GDM1 (cell line): Measurements from ENCODE around the gene ARMS2.

Experiments
- DNase-seq: peaks from one replicate; lab custom pipeline; 2025; lab: John Stamatoyannopoulos, UW

The ARMS2 gene

DNA sequence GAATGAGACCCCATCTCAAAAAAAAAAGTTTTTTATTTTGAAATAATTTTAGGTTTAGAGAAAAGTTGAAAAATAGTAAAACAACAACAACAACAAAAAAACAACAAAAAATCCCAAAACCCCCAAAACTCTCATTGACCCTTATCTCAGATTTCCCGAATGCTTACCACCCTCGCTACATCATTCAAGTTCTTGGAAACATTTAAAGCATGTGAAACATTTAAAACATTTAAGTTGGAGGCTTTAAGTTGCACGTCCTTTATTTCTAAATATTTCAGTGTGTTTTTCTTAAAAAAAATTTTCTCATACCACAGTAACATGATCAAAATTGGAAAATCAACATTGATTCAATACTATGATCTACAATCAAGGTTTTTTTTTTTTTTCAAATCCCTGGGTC lies 382 bp upstream of the ARMS2 start:
- no peak for DNase-seq

DNA sequence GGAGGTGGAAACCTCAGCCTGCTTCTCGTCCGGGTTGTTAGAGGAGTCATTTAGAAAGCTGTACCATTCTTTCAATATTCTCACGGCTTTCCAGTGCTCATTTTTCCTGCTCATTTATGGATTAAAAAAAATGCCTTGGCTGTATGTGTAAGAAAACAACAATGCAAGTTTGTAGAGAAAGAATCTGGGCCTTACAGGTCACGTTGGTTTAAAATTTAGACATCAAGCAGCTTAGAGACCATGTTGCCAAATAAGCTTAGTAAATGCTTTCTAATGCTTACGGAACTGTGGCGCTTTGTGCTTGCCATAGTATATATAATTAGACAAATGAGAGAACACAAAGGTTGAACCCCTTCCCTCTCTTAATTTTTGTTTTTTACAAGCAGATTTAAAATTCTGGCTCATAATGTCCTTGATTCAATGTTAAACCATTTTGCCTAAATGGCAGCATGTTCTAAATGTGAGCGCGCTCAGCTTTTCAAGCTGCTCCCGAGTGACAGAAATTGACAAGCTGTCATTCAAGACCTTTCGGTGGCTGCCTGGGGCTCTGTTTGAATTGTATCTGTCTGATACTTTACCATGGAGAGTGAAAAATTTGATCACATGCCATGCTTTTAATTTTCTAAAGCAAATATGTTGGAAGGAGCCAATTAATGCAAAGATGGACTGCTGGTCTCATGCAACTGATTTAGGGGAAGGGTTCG lies 1.1 kb downstream of the ARMS2 start:
- DNase-seq = no peak

DNA sequence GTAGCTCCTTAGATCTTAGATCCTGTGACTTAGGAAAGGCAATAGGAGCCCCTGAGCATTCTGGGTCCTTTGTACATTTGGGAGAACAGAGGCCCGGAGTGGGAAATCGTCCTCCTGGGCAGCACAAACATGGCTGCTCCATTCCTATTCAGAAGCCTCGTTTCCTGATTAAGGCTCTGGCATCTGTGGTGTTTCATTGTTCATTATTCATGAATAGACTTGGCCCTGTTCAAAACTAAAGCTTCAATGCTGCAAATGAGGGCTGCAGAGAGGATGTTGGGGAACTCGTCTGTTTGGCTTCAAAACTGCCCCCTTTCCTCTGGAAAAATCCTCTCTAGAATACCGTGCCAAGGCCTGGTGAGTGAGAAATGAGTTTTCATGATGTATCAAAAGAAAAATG lies 3.5 kb downstream of the ARMS2 start:
- DNase-seq = no peak

DNA sequence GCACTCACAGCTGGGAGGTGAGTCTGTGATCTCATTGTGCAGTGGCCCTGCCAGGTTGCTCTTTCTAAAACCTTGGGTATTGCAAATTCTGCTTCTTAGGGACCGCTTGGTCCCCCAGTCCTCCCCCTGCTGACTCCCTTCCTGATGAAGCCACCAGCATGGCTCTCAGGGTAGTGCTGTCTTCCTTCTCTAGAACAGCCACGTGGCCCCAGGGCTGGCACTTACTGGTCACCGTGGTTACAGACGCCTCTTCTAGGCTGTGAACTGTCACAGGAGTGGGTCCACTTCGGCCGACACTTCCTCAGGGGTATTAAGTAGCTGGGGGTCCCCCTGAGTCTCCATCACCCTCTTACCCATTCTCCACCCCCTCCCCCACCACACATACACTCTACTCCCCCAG lies 4.2 kb downstream of the ARMS2 start:
- no peak for DNase-seq

DNA sequence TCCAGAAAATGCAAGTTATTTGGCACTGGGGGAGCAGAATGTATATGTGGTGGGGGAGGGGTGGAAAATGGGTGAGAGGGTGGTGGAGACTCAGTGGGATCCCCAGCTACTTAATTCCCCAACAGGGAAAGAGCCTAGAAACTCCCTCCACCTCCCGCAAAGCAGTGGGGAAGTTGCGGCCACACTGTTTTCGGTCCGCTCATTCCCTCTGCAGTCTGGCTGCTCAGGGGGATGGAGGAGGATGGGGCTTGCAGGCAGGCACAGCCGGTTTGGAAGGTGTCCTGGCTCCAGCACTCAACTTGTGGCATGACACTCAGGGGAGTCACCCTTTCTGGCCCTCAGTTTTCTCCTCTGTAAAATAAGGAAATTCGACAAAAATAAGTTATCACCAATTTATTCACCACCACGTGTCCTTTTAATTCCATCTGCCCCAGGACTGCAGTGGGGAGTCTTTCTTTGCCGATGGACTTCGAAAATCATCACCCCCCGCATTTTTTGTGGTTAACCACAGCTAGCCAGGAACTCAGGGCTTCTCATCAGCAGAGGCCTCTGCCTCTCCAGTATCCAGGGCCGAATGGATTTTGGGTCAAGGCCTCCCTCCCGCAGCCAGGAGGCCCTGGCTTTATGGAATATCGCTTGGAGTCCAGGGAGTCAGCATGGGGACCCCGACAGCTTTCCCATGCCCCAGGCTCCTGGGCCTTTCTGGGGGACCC lies 5.3 kb downstream of the ARMS2 start:
- no peak for DNase-seq

DNA sequence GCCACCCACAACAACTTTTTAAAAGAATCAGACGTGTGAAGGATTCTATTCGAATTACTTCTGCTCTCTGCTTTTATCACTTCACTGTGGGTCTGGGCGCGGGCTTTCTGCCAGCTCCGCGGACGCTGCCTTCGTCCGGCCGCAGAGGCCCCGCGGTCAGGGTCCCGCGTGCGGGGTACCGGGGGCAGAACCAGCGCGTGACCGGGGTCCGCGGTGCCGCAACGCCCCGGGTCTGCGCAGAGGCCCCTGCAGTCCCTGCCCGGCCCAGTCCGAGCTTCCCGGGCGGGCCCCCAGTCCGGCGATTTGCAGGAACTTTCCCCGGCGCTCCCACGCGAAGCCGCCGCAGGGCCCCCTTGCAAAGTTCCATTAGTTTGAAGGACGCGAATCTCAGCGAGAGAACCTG lies 6.4 kb downstream of the ARMS2 start:
- DNase-seq = no peak

DNA sequence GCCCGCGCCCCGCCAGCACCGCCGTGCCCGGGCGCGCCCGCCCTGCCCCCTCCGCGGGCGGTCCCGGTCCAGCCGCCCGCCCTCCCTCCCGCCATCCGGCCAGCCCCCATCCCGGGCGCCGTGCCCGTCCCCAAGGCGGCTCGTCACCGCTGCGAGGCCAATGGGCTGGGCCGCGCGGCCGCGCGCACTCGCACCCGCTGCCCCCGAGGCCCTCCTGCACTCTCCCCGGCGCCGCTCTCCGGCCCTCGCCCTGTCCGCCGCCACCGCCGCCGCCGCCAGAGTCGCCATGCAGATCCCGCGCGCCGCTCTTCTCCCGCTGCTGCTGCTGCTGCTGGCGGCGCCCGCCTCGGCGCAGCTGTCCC lies 6.9 kb downstream of the ARMS2 start, which contains the start of gene HTRA1:
HTRA1 (plus strand) TSS at position 187 of the 362 bp plus-strand sequence; CDS start at position 287, 100 bp downstream.
- no peak for DNase-seq

DNA sequence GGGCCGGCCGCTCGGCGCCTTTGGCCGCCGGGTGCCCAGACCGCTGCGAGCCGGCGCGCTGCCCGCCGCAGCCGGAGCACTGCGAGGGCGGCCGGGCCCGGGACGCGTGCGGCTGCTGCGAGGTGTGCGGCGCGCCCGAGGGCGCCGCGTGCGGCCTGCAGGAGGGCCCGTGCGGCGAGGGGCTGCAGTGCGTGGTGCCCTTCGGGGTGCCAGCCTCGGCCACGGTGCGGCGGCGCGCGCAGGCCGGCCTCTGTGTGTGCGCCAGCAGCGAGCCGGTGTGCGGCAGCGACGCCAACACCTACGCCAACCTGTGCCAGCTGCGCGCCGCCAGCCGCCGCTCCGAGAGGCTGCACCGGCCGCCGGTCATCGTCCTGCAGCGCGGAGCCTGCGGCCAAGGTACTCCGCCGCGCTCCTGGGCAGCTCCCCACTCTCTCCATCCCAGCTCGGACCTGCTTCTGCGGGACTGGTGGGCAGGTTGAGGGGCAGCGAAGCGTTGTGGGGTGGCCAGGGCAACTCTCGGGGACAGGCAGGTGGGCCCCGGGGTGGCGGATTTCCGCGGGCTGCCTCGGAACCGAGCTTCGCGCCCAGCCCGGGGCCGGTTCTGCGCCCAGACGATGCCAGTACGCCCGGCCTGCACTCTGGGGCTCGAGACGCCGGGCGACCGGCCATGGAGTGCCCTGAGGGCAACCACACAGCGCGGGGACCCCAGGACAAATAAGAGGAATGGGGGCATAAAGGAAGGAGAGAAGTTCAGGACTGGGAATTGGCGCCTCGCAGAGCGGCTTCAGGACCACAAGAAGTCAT lies 7.5 kb downstream of the ARMS2 start:
- no peak for DNase-seq

DNA sequence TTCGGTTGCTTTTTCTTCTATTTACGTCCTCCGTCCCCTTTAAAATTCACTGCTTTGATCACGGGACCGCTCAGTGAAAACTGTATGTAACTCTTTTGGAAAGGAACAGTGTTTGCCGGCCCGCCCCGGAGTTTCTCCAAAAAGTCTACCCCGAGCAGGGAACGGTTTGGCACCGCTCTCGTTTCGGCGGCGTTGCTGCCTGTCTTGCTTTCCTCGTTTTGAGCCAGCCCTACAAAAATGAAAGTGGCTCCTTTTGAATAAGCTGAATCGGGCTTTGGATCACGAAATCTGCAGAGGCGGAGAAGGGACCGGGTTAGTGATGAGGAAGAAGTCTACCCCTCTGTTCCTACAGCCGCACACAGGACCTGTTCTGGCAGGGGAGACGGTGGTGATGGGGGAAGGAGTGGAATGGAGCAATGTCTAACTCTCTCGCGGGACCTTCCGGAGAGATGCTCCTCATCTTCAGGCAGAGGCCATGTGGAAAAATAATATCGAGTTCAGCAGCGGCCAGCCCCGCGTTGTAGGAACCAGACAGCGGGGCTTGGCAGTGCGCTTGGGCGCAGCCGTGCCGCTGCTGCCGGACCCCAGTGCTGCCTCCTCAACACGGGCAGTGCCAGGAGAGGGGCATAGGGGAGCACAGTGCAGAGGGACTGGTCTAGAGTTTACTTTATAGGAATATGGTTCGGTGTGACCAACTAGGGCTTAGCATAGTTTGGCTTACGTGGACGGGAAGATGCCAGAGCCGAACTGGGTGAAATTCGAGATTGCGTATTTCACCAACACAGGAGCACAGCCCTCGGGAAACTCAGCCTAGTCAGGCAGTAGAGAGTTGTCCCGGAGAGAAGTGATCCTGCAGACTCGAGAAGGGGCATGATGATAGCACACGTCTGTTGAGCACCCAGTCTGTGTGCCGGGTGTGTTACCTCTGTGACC lies 8.3 kb downstream of the ARMS2 start:
- DNase-seq = no peak

DNA sequence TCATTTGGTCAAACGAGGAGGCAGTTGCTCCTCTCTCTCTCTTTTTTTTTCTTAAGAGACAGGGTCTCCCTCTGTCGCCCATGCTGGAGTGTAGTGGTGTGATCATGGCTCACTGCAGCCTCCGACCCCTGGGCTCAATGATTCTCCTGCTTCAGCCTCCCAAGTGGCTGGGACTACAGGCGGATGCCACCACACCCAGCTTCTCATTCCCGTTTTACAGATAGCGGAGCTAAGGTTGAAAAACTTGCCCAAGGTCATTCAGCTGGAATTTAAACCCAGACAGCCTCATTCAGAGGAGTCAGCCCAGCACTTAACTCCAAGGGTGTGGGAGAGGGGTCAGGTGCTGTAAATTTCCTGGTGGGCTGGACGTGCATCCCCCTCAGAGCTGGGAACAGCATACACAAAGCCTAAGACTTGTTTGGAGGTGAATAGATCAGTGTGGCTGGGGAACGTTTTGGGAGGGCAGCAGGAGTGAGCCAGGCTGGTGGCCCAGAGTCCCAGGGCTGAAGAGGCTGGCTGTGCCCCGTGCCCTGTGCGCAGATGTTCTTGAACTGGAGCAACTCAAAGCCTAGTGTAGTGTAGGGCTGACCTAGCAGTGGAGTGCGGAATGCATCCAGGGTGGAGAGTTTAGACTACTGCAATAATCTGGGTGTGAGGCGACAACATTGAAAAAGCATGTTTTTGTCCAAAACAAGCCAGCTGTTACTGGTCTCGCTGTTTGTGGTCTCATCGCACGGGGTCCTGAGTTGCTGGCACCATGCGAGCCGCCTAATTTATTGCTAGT lies 9.2 kb downstream of the ARMS2 start:
- no peak for DNase-seq

DNA sequence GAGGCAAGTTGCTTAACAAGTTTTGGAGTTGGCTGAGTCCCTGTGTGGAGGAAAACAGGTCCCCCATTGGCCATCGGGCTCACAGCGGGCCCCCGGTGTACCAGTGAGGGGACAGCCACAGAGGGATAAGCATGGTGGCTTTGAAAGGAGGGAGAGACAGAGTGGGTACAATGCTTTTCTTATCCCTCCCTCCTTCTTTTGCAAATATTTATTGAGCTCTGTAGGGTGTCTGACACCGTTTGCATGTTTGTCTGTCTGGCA lies 9.7 kb downstream of the ARMS2 start:
- DNase-seq = no peak

DNA sequence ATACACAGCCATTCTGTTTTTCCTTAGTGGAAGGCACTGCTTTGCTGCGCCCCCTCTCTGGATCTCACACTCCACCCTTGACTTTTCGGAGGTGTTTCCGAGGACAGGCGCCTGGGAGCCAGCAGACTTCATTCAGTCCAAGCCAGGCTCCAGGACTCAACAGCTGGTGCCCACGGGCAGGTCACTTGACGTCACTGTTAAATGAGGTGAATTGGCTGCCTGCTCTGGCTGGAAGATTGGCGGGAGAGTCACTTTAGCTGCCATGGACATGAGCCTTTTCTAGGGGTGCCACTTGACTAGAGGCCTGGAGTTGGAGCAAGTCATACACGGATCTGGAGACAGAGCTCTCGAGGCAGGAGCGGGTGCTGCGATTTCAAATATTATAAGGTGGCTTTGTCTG lies 10.1 kb downstream of the ARMS2 start:
- DNase-seq = no peak

DNA sequence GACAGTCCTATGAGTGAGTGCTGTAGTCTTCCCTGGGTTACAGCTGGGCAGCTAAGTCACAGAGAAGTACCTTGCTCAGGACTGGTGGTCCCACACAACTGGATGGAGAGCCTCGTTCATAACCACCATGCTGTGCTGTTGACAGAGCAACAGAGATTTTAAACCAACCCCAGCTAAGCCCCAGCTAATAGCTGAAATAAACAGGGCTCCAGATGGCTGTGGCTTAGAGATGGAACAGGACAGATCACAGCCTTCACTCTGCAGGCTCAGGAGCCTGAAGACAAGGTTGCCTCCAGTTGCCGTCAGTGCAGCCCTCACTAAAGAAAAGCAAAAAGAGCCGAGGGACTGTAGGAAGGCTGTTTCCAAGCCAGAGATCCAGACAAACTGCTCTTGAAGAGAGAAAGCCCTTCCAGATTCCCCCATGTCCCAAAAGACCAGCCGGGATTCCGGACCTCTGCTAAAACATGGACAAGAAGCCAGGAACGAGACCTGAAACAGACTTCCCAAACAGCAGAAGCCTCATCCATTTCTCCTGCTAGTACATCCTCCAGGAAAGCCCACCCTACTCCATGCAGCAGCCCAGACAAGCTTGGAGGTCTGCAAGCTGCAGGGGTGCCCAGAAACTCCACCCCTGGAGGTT lies 11.1 kb downstream of the ARMS2 start:
- no peak for DNase-seq

DNA sequence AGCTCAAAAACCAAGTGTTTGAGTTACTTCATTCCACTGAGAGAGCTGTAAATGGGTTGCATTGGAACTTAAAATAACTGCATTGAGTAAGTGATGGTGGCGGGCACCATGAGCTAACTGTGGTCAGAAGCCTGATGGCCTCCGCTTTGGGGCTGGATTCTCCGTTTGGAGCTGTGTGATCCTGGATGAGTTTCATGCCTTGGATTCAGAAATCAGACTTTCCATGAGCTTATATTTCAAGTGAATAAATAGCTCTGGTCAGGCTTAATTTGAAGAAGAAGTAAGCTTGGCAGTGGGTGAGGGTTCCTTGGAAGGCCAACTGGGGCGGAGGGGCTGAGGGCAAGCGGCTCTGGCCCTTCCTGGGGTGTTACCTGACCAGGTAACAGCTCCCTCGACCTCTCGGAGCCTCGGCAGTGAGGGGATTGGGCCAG lies 12.5 kb downstream of the ARMS2 start:
- DNase-seq = no peak

DNA sequence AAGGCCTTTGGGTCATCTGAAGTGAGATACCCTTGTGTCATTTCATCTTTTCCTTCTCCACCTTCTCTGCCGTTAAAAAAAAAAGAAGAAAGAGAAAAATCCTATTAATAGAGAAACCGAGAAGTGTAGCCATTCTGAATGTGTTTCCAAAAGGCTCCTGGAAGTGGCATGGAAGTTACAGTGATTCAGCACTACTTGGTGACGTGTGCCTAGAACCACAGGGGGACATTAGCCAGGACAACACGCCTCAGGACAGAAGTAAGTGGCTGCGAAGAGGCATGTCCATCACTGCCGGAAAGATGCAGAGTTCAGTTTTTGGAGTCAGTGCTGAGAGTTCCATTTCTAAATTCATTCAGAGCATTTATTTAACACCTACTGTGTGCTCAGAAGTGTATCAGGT lies 13.2 kb downstream of the ARMS2 start:
- no peak for DNase-seq

DNA sequence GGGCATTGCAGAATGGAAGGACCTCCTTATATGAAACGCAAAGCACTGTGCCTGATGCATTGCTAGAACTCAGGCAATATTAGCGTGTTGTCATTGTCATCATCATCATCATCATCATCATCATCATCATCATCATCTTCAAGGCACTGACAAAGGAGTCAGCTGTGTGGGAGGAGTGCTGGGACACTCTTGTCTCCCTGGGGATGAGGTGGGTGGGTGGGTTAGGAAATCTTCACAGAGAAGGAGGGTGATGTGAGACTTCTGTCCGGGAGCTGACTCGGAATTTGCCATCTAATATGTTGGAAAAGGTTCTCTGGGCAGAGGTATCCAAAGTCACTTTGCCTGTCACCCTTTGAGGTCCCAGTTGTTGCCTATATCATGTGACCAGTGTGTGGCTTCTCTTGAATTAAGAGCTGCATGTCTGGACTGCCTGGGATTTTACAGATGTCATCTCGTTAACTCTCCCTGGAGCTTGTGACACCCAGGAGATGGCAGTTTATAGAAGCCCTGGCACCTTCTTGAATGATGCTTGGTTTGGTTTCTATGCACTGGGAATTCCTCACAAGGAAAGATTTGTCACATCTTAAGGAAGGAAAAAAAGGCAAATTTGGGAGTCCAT lies 14.0 kb downstream of the ARMS2 start:
- no peak for DNase-seq

DNA sequence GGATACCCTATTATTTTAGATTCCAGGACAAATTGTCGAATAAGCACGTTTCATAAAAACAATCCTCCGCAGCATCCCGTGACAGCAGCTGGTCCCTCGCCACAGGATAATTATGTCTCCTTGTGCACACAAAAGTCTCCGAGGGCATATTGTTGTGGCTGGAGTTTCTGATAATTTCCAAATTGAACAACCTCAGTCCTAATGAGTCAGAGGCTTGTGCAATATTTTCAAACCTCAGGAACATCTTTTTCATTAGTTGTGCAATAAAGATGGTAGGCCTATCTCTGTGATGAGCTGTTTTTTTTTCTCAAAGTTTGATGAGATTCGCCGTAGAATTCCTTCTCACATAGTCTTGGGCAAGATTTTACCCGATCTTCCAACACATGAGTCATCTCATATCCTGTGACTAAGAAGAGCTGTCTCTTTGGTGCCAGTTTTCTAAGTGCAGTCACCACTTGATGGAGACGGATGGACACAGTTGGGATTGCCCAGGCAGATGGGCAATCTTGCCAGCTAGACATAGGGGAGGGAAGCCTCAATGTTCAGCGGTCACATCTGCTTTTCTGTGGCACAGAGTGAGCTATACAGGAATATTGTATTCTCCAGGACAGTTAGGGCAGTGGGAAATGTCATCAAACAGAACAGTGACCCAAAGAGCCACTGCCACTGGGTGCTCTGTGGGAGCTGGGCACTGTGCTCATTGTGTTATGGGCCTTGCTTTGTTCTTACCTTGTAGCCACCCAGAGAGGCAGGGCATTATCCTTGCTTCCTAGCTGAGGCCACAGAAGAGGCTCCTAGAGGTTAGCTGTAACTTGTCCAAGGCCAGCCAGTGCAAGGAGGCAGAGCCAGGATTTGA lies 14.7 kb downstream of the ARMS2 start:
- DNase-seq = no peak

DNA sequence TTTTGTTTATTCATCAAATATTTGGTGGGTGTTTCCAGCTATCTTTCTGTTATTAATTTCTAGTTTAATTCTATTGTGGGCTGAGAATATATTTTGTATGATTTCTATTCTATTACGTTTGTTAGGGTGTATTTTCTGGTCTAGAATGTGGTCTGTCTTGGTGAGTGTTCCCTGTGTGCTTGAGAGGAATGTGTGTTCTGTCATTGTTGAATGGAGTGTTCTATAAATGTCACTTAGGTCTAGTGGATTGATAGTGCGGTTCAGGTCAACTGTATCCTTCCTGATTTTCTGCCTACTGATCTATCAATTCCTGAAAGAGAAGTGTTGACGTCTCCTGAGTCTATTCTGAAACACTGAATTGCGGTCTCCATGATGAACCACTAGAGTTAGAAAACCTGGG lies 15.4 kb downstream of the ARMS2 start:
- DNase-seq = no peak

DNA sequence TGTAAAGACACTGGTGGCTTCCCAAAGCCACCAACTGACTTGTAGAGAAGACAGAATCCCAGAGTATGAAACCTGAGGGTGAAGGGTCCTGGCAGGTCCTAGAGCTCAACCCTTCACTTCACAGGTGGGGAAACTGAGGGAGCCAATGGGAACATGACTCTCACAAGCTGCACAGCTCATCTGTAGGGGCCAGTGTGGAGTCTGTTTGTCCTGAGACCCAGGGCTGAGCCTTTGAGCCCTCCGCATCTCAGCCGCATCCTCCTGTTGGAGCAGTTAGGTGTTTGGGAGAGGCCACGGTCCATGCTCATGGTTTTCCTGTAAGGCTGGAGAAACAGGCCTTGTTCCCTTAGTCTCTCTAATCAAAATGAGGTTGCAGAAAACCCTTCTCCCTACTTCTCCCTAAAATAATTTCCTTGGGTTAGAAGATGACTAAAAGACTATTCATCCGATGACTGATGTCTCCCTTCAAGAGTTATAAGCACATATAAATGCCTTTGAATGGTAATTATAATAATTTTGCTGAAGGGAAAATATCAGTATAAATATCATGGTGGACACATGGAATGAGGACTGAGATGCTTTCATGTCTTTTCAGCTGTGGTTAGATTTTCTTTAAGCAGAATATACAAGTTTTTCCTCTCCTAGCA lies 17.2 kb downstream of the ARMS2 start:
- DNase-seq = no peak
